Ascending aorta (tissue), 2 donors: Measurements from ENCODE around the gene SIRT2. TPM values are rescaled to one million over a fixed set of nuclear protein-coding genes. Genes with fewer than 3 reads are reported as not detected.

ENCODE experiments used
- DNase-seq, 2 donors: peaks; one replicate each; pipeline ENCODE4 v3.0.0-alpha.2; 2019; ENCODE audit warnings: low spot score in 2 of 2
- H3K27ac ChIP-seq, 2 donors: fragments of 200-600 bp; sonication (generic); one replicate each; pipeline ENCODE4 v1.5.1; 2016 to 2017; ENCODE audit warnings: mild to moderate bottlenecking in 1 of 2
- H3K27me3 ChIP-seq: fragments of 200-600 bp; sonication (generic); one replicate; pipeline ENCODE4 v1.5.1; 2017
- H3K36me3 ChIP-seq, 2 donors: fragments of 200-600 bp; sonication (generic); one replicate each; pipeline ENCODE4 v1.5.1; 2016
- H3K4me1 ChIP-seq, 2 donors: fragments of 200-600 bp; sonication (generic); one replicate each; pipeline ENCODE4 v1.5.1; 2016 to 2017; ENCODE audit warnings: mild to moderate bottlenecking in 1 of 2
- H3K4me3 ChIP-seq, 2 donors: fragments of 200-600 bp; sonication (generic); one replicate each; pipeline ENCODE4 v1.5.1; 2016 to 2017; ENCODE audit warnings: mild to moderate bottlenecking in 1 of 2
- H3K9me3 ChIP-seq, 2 donors: fragments of 200-600 bp; sonication (generic); one replicate each; pipeline ENCODE4 v1.5.1; 2016
- intact Hi-C: fragments of 100-400 bp; cut with DNase I; formaldehyde crosslinking; loops from one replicate; pipeline ENCODE4 v1.15.1; 2023
- total RNA-seq: library from RNA; depleted of rRNA; stranded (reverse); fragments of >200 nt; gene quantifications from one replicate; pipeline ENCODE4 v1.1.0, GENCODE V29; 2016
- TF ChIP-seq, protein P1 (sequence below), 3 experiments: fragments of 200-600 bp in 2 of 3; fragments of 450-650 bp in 1 of 3; sonication (generic) in 2 of 3; IDR thresholded peaks; one replicate each; pipeline ENCODE4 v1.5.1; 2016 to 2019; ENCODE audit warnings: antibody characterized with exemption in 3 of 3, mild to moderate bottlenecking in 1 of 3, moderate library complexity in 1 of 3

The SIRT2 gene
- total RNA-seq, 1 donor from 2014 or later = 53.1 TPM

DNA sequence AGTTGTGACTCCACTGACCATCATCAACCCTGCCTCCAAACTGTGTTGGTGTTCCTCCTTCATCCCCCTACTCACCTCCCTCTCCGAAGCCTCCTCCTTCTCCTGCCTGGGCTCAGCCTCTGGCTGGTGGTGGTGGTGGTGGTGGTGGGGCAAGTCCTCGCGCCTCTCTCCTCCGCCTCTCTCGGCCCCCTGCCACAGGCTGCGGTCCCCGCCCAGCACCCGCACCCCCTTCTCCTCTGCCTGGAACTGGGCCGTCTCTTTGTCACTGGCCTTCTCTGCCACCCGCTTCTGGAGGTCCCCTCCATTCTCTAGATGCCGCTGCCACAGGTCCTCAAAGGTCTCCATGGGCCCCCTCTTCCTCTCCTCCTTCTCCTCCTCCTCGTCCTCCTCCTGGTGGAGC is 11.1 kb upstream of the SIRT2 start:
- H3K27ac ChIP-seq = no peak overlapping the region
- no peaks in the 10 kb centered on the region for H3K27me3 ChIP-seq
- no peak overlapping the region for H3K4me3 ChIP-seq
- TF ChIP-seq, protein P1, sequence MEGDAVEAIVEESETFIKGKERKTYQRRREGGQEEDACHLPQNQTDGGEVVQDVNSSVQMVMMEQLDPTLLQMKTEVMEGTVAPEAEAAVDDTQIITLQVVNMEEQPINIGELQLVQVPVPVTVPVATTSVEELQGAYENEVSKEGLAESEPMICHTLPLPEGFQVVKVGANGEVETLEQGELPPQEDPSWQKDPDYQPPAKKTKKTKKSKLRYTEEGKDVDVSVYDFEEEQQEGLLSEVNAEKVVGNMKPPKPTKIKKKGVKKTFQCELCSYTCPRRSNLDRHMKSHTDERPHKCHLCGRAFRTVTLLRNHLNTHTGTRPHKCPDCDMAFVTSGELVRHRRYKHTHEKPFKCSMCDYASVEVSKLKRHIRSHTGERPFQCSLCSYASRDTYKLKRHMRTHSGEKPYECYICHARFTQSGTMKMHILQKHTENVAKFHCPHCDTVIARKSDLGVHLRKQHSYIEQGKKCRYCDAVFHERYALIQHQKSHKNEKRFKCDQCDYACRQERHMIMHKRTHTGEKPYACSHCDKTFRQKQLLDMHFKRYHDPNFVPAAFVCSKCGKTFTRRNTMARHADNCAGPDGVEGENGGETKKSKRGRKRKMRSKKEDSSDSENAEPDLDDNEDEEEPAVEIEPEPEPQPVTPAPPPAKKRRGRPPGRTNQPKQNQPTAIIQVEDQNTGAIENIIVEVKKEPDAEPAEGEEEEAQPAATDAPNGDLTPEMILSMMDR (IDR thresholded peaks at IDR 0.05) = no peak
- H3K36me3 ChIP-seq = peaks cover 21 to 23% of the 10 kb centered on the region in 2 donors
- H3K4me1 ChIP-seq = no peaks in the 10 kb centered on the region
- no peaks in the 10 kb centered on the region for H3K9me3 ChIP-seq
- no peak for DNase-seq
- intact Hi-C loops = no loop called here

DNA sequence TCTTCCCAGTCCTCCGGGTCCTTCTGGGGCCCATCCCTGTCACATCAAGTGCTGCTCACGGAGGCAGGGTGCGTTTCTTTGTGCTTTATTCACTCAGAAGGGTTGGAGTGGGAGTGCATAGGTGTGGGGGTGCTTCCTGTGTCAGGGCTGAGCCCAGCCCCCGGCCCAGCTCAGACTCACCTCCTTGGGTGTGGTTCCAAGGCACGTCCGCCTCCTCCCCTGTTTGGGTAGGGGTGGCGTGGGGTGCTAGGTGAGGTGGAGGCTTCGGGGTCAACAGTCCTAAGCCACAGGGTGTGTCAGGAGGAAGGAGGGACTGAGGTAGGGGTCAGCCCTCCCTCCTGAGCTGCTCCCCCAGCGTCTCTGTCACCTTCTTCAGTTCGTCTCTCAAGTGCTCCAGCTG is 9.5 kb upstream of the SIRT2 start:
- no peaks in the 10 kb centered on the region for H3K4me1 ChIP-seq
- TF ChIP-seq, protein P1 (IDR thresholded peaks at IDR 0.05) = no peak
- peaks cover 28 to 36% of the 10 kb centered on the region in 2 donors for H3K36me3 ChIP-seq
- no peak overlapping the region for H3K4me3 ChIP-seq
- intact Hi-C loops = no loop called here
- no peak overlapping the region for H3K27ac ChIP-seq
- DNase-seq = no peak
- no peaks in the 10 kb centered on the region for H3K27me3 ChIP-seq
- H3K9me3 ChIP-seq = no peaks in the 10 kb centered on the region

DNA sequence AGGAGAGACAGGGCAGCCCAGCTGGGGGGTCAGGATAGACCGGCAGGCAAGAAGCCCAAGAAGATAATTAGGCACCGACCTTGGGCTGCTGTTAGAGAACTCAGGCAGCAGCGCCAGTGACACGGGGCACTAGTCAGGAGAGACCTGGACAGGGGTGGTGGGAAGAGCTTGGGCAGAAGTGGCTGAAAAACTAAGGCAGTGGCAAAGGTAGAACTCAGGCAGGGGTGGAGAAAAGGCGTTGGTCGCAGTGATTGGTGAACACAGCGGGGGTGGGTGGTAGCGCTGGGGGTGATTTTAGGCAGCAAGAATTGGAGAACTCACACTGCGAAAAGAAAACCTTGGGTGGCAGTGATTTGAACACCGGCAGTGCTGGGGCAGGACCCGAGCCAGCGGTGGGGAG is 8.3 kb upstream of the SIRT2 start:
- TF ChIP-seq, protein P1 (IDR thresholded peaks at IDR 0.05) = no peak
- H3K36me3 ChIP-seq = peaks cover 28 to 36% of the 10 kb centered on the region in 2 donors
- no peaks in the 10 kb centered on the region for H3K9me3 ChIP-seq
- H3K4me3 ChIP-seq = no peak overlapping the region
- no peak overlapping the region for H3K27ac ChIP-seq
- intact Hi-C loops = no loop called here
- DNase-seq = no peak
- no peaks in the 10 kb centered on the region for H3K4me1 ChIP-seq
- H3K27me3 ChIP-seq = no peaks in the 10 kb centered on the region

DNA sequence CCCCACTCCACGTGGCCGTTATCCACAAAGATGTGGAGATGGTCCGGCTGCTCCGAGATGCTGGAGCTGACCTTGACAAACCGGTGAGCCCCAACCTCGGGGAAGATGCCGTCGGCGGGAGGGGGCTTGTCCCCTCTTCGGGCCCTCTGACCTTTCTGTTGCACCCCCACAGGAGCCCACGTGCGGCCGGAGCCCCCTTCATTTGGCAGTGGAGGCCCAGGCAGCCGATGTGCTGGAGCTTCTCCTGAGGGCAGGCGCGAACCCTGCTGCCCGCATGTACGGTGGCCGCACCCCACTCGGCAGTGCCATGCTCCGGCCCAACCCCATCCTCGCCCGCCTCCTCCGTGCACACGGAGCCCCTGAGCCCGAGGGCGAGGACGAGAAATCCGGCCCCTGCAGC is 7.8 kb upstream of the SIRT2 start:
- intact Hi-C loops = no loop called here
- Histone ChIP-seq H3K4me1 (no peaks in the 10 kb centered on the region), H3K27ac (no peak overlapping the region), H3K4me3 (no peak overlapping the region), H3K27me3 (no peaks in the 10 kb centered on the region), H3K9me3 (no peaks in the 10 kb centered on the region), H3K36me3 (peaks cover 28 to 36% of the 10 kb centered on the region in 2 donors)
- TF ChIP-seq, protein P1 (IDR thresholded peaks at IDR 0.05) = no peak
- DNase-seq = no peak

DNA sequence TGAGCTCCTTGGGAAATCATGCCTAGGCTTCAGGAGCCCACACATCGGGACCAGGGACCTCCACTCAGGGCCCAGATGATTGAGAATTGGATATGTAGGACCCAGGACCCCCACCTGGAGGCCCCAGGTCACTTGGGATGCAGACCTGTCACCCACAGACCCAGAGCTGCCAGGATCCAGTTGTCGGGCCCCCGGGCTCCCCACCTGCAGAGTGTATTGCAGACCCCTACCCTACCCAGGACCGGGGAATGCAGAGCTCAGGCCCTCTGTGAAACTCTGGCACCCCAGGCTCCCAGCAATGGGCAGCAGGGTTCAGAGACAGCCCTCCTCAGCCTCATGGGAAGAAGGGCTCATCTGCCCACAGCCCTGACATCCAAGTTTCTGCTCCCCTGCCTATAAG is 6.2 kb upstream of the SIRT2 start:
- H3K4me1 ChIP-seq = peaks cover 0 to 9% of the 10 kb centered on the region in 2 donors
- H3K9me3 ChIP-seq = no peaks in the 10 kb centered on the region
- intact Hi-C loops = no loop called here
- TF ChIP-seq, protein P1 (IDR thresholded peaks at IDR 0.05) = no peak
- H3K27ac ChIP-seq = no peak overlapping the region
- DNase-seq = no peak
- peaks cover 28 to 36% of the 10 kb centered on the region in 2 donors for H3K36me3 ChIP-seq
- no peaks in the 10 kb centered on the region for H3K27me3 ChIP-seq
- no peak overlapping the region for H3K4me3 ChIP-seq
